ENCODE measurements around the gene SIRPB1.
"Not testable (repeated sequence)": the region's sequence is repeated elsewhere in the genome, so short reads cannot be mapped to it uniquely, and the experiment has no call there.

SIRPB1 gene

GRCh38 chr20:1619861-1620444, at the start of gene SIRPB1:
SIRPB1 (minus strand) TSS chr20:1620009; CDS start chr20:1619944, 65 bp downstream.
- no peak for DNase-seq (ENCODE audit: low read depth)

- DNase-seq (ENCODE audit: low read depth) = no peak
Observed at GRCh38 chr20:1669304-1669703, 49.5 kb upstream of the SIRPB1 start.

GRCh38 chr20:1667502-1668085, 47.8 kb upstream of the SIRPB1 start:
- no peak for DNase-seq (ENCODE audit: low read depth)

- DNase-seq (ENCODE audit: low read depth) = no peak
Observed at GRCh38 chr20:1666802-1667201, 47.0 kb upstream of the SIRPB1 start.

- no peak for DNase-seq (ENCODE audit: low read depth)
Observed at GRCh38 chr20:1665345-1665744, 45.5 kb upstream of the SIRPB1 start.

GRCh38 chr20:1664911-1665310, 45.1 kb upstream of the SIRPB1 start:
- DNase-seq (ENCODE audit: low read depth) = peak; percentile 46

GRCh38 chr20:1663917-1664316, 44.1 kb upstream of the SIRPB1 start:
- no peak for DNase-seq (ENCODE audit: low read depth)

GRCh38 chr20:1661542-1662299, 41.9 kb upstream of the SIRPB1 start:
- DNase-seq (ENCODE audit: low read depth) = no peak

GRCh38 chr20:1660246-1660645, 40.4 kb upstream of the SIRPB1 start:
- no peak for DNase-seq (ENCODE audit: low read depth)

- no peak for DNase-seq (ENCODE audit: low read depth)
Observed at GRCh38 chr20:1657556-1658334, 37.9 kb upstream of the SIRPB1 start, which contains the start of gene SIRPG. SIRPG (minus strand) TSS chr20:1657779; CDS start chr20:1657714, 65 bp downstream.

- no peak for DNase-seq (ENCODE audit: low read depth)
Observed at GRCh38 chr20:1656844-1657243, 37.0 kb upstream of the SIRPB1 start.

GRCh38 chr20:1654996-1655395, 35.2 kb upstream of the SIRPB1 start:
- DNase-seq (ENCODE audit: low read depth) = no peak

GRCh38 chr20:1652960-1653359, 33.2 kb upstream of the SIRPB1 start:
- no peak for DNase-seq (ENCODE audit: low read depth)

GRCh38 chr20:1652104-1652503, 32.3 kb upstream of the SIRPB1 start:
- DNase-seq (ENCODE audit: low read depth) = no peak

GRCh38 chr20:1651268-1652058, 31.7 kb upstream of the SIRPB1 start:
- no peak for DNase-seq (ENCODE audit: low read depth)

- DNase-seq (ENCODE audit: low read depth) = no peak
Observed at GRCh38 chr20:1648101-1648500, 28.3 kb upstream of the SIRPB1 start.

- peak; percentile 32 for DNase-seq (ENCODE audit: low read depth)
Observed at GRCh38 chr20:1646975-1647431, 27.2 kb upstream of the SIRPB1 start.

GRCh38 chr20:1644101-1644962, 24.5 kb upstream of the SIRPB1 start:
- no peak for DNase-seq (ENCODE audit: low read depth)

- not testable (repeated sequence) for DNase-seq (ENCODE audit: low read depth)
Observed at GRCh38 chr20:1638643-1639042, 18.8 kb upstream of the SIRPB1 start.

GRCh38 chr20:1637755-1638154, 17.9 kb upstream of the SIRPB1 start:
- DNase-seq (ENCODE audit: low read depth) = no peak

GRCh38 chr20:1637226-1637625, 17.4 kb upstream of the SIRPB1 start:
- no peak for DNase-seq (ENCODE audit: low read depth)

Data from activated T-cell treated with anti-CD3 and anti-CD28 coated beads for 24 hours (primary cell).